K562 (cell line): ENCODE measurements around the gene TSSK2. TPM values are rescaled to one million over a fixed set of nuclear protein-coding genes. Genes with fewer than 3 reads are reported as not detected.

Experiments used
- ASH1L ChIP-seq: fragments of 450-650 bp; IDR thresholded peaks from 2 replicates; pipeline ENCODE4 v1.6.1; 2018; ENCODE audit warnings: borderline replicate concordance, mild to moderate bottlenecking, low read depth; ENCODE audit not compliant: partially characterized antibody
- CBX3 ChIP-seq, 2 experiments: IDR thresholded peaks; 1 replicate in 1 of 2; 2 replicates in 1 of 2; pipeline ENCODE4 v1.6.1; 2012; ENCODE audit warnings: inconsistent platforms in 2 of 2, low read length in 2 of 2, borderline replicate concordance in 1 of 2, control low read depth in 1 of 2
- CHD1 ChIP-seq: fragments of 200-600 bp; sonication (generic); IDR thresholded peaks from one replicate; pipeline ENCODE4 v1.6.1; 2012; ENCODE audit warnings: mild to moderate bottlenecking, moderate library complexity, low read length, inconsistent platforms
- CHD2 ChIP-seq: IDR thresholded peaks from 2 replicates; pipeline ENCODE4 v1.6.1; 2011; ENCODE audit warnings: low read depth, low read length
- ETV5 ChIP-seq: sonication (generic); formaldehyde crosslinking; IDR thresholded peaks from 2 replicates; pipeline ENCODE4 v1.4.0; 2020; ENCODE audit warnings: low read depth, mild to moderate bottlenecking, missing genetic modification reagents
- HMG20B ChIP-seq: fragments of 250-450 bp; sonication (Bioruptor Pico); IDR thresholded peaks from 2 replicates; pipeline ENCODE4 v1.5.0; 2021; ENCODE audit warnings: mild to moderate bottlenecking
- L3MBTL2 ChIP-seq: fragments of 450-650 bp; IDR thresholded peaks from 2 replicates; pipeline ENCODE4 v1.6.1; 2016; ENCODE audit warnings: mild to moderate bottlenecking, moderate library complexity
- MTA2 ChIP-seq: fragments of 450-650 bp; IDR thresholded peaks from 2 replicates; pipeline ENCODE4 v1.6.1; 2016; ENCODE audit warnings: low read depth
- NR4A1 ChIP-seq, 2 experiments: fragments of 250-450 bp in 1 of 2; fragments of 450-650 bp in 1 of 2; sonication (Bioruptor Pico) in 1 of 2; IDR thresholded peaks; 2 replicates each; pipeline versions ENCODE4 v1.4.0 to v1.6.1; 2016 to 2020; ENCODE audit warnings: mild to moderate bottlenecking in 2 of 2, missing compliant biosample characterization in 1 of 2, missing genetic modification characterization in 1 of 2, moderate library complexity in 1 of 2
- NRF1 ChIP-seq, 2 experiments: fragments of 450-650 bp; IDR thresholded peaks in 1 of 2; conservative IDR thresholded peaks in 1 of 2; 2 replicates each; pipeline ENCODE4 v1.6.1; 2014; ENCODE audit warnings: mild to moderate bottlenecking in 2 of 2
- SLC30A9 ChIP-seq: fragments of 250-450 bp; sonication (Bioruptor Pico); IDR thresholded peaks from 2 replicates; pipeline ENCODE4 v1.8.0; 2022; ENCODE audit warnings: mild to moderate bottlenecking, moderate library complexity
- SMARCC2 ChIP-seq: fragments of 450-650 bp; IDR thresholded peaks from 2 replicates; pipeline ENCODE4 v1.6.1; 2017; ENCODE audit warnings: antibody characterized with exemption, moderate library complexity, mild to moderate bottlenecking, low read depth
- TBL1XR1 ChIP-seq, 2 experiments: IDR thresholded peaks; 2 replicates each; pipeline ENCODE4 v1.6.1; 2012; ENCODE audit warnings: improper control_type of control experiment in 2 of 2, low read length in 2 of 2, mild to moderate bottlenecking in 1 of 2
- TCF7L2 ChIP-seq: fragments of 150-350 bp; IDR thresholded peaks from 2 replicates; pipeline ENCODE4 v1.6.1; 2016; ENCODE audit warnings: low read depth, mild to moderate bottlenecking, low read length, moderate library complexity
- TFAM ChIP-seq: fragments of 250-450 bp; sonication (Bioruptor Pico); conservative IDR thresholded peaks from 2 replicates; pipeline ENCODE4 v1.5.0; 2021; ENCODE audit warnings: mild to moderate bottlenecking, moderate library complexity
- ZNF444 ChIP-seq: fragments of 250-450 bp; sonication (Bioruptor Pico); IDR thresholded peaks from 2 replicates; pipeline ENCODE4 v1.4.0; 2020; ENCODE audit warnings: mild to moderate bottlenecking, moderate library complexity
- ZNF764 ChIP-seq: fragments of 250-450 bp; sonication (Bioruptor Pico); IDR thresholded peaks from 2 replicates; pipeline ENCODE4 v1.4.0; 2020; ENCODE audit warnings: low read depth, mild to moderate bottlenecking, moderate library complexity
- ZNF77 ChIP-seq: fragments of 250-450 bp; sonication (Bioruptor Pico); IDR thresholded peaks from 2 replicates; pipeline ENCODE4 v1.5.0; 2020
- polyA plus RNA-seq, 8 experiments: library from polyadenylated mRNA; depleted of rRNA in 4 of 8; stranded (reverse) in 5 of 8; unstranded in 3 of 8; fragments of >200 nt; fragmentation: Nextera tagmentation in 2 of 8; fragmentation: Illumina TruSeq in 1 of 8; extraction: Ambion mirVana in 2 of 8; extraction: Trizol in 1 of 8; gene quantifications; 2 replicates each; pipeline versions ENCODE4 v1.2.1 to v1.2.3, GENCODE V29; 2011 to 2014; ENCODE audit warnings: inconsistent platforms in 1 of 8, missing spikeins in 1 of 8
- total RNA-seq, 7 experiments: library from RNA; depleted of rRNA in 6 of 7; stranded (reverse); fragments of >200 nt in 6 of 7; fragmentation: Illumina TruSeq in 2 of 7; extraction: Trizol in 2 of 7; gene quantifications; 2 replicates each; pipeline versions ENCODE4 v1.2.1 to v1.2.3, GENCODE V29; 2011 to 2021; ENCODE audit warnings: low replicate concordance in 1 of 7
- TF ChIP-seq, protein P1 (sequence below), 2 experiments: fragments of 200-800 bp in 1 of 2; sonication (Bioruptor generic) in 1 of 2; sonication (generic) in 1 of 2; formaldehyde crosslinking in 1 of 2; IDR thresholded peaks in 1 of 2; conservative IDR thresholded peaks in 1 of 2; 2 replicates each; pipeline versions ENCODE4 v1.5.0 to v1.6.1; 2016 to 2020; ENCODE audit warnings: missing compliant biosample characterization in 1 of 2, missing genetic modification characterization in 1 of 2, missing genetic modification reagents in 1 of 2
- TF ChIP-seq, protein P2 (sequence below): sonication (generic); IDR thresholded peaks from 2 replicates; pipeline ENCODE4 v1.6.1; 2016
- TF ChIP-seq, protein P3 (sequence below): fragments of 450-650 bp; formaldehyde crosslinking; IDR thresholded peaks from 2 replicates; pipeline ENCODE4 v1.4.0; 2022; ENCODE audit warnings: missing genetic modification characterization
- TF ChIP-seq, protein P4 (sequence below): fragments of 450-650 bp; IDR thresholded peaks from 2 replicates; pipeline ENCODE4 v1.6.1; 2016; ENCODE audit warnings: low read depth, mild to moderate bottlenecking, moderate library complexity

The TSSK2 gene
- total and polyA plus RNA-seq, 9 of the 15 experiments (the other 6 are each of a cell fraction or from before 2014, with no cell fraction given), result 0.04 TPM; not detected in 8

DNA sequence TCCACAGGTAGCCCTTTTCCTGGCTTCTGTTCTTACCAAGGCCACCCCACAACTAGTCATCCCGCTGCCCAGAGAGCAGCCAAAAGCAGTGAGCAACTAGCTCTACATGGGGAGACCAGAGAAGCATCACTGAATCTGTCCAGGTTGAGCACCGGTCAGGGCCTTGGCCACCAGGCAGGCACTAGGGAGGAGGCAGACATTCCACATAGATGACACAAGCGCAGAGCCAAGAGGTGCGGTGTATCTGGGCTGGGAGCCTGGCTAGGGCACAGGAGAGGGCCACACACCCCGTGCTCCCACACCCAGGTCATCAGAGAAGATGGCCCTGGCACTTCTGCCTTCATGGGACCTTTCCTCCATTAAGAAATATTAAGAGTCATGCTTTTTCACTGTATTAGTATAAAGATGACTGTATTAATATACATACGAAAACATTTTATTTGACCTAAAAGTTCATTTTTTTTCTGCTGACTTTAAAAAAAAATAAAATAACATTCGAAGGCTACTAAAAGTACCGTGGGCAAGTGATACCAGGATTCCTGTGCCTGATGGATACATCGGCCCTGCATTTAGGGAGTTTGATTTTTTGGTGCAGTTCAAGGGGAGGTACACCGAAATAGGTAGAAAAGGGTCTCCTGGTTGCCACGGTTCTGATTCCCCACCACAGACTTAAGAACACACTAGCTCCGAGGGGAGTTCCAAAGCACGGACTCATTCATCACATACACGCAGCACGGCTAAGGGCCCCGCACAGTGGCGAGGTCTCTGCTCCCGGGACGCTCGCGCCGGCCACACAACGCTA lies 10.1 kb upstream of the TSSK2 start (continued):
- TF ChIP-seq, protein P1, sequence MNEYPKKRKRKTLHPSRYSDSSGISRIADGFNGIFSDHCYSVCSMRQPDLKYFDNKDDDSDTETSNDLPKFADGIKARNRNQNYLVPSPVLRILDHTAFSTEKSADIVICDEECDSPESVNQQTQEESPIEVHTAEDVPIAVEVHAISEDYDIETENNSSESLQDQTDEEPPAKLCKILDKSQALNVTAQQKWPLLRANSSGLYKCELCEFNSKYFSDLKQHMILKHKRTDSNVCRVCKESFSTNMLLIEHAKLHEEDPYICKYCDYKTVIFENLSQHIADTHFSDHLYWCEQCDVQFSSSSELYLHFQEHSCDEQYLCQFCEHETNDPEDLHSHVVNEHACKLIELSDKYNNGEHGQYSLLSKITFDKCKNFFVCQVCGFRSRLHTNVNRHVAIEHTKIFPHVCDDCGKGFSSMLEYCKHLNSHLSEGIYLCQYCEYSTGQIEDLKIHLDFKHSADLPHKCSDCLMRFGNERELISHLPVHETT (CRISPR knock-in tag; conservative IDR thresholded peaks at IDR 0.05 in 1 of 2, IDR thresholded peaks at IDR 0.05 in 1 of 2), result 0 out of 4 replicates have a peak, but pooled peaks of 1 of the 2 experiments have one; percentile 43
- TF ChIP-seq CBX3 (IDR thresholded peaks at IDR 0.05; ENCODE audit: borderline replicate concordance in 1 of 2, low read length in 2 of 2) (peak in 1 of 2 experiments; percentile 60; a peak in 1 of 3 replicates), CHD1 (peak; percentile 94), ZNF77 (CRISPR knock-in tag) (peak; percentile 30; the same call in 1 of the 2 replicates), NRF1 (conservative IDR thresholded peaks at IDR 0.05 in 1 of 2, IDR thresholded peaks at IDR 0.05 in 1 of 2) (peak; percentile 63 to 66), ASH1L (no peak), TCF7L2 (no peak), ZNF444 (CRISPR knock-in tag) (no peak), ETV5 (CRISPR knock-in tag) (no peak), CHD2 (peak; percentile 13; the same call in 1 of the 2 replicates), L3MBTL2 (0 out of 2 replicates have a peak, but pooled peaks have one; percentile 10), ZNF764 (CRISPR knock-in tag) (peak; percentile 2; the same call in 1 of the 2 replicates), TFAM (CRISPR knock-in tag) (no peak), HMG20B (CRISPR knock-in tag) (no peak), SMARCC2 (no peak; the same call in 1 of the 2 replicates), SLC30A9 (CRISPR knock-in tag) (no peak), MTA2 (peak; percentile 18; the same call in 1 of the 2 replicates), NR4A1 (CRISPR knock-in tag; IDR thresholded peaks at IDR 0.05) (no peak), NR4A1 (tag; IDR thresholded peaks at IDR 0.05) (no peak), TBL1XR1 (IDR thresholded peaks at IDR 0.05; ENCODE audit: low read length in 2 of 2) (peak in 1 of 2 experiments; percentile 43; a peak in 1 of 4 replicates)
- TF ChIP-seq, protein P2, sequence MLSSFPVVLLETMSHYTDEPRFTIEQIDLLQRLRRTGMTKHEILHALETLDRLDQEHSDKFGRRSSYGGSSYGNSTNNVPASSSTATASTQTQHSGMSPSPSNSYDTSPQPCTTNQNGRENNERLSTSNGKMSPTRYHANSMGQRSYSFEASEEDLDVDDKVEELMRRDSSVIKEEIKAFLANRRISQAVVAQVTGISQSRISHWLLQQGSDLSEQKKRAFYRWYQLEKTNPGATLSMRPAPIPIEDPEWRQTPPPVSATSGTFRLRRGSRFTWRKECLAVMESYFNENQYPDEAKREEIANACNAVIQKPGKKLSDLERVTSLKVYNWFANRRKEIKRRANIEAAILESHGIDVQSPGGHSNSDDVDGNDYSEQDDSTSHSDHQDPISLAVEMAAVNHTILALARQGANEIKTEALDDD, result peak; percentile 27; the same call in 1 of the 2 replicates
- TF ChIP-seq, protein P3, sequence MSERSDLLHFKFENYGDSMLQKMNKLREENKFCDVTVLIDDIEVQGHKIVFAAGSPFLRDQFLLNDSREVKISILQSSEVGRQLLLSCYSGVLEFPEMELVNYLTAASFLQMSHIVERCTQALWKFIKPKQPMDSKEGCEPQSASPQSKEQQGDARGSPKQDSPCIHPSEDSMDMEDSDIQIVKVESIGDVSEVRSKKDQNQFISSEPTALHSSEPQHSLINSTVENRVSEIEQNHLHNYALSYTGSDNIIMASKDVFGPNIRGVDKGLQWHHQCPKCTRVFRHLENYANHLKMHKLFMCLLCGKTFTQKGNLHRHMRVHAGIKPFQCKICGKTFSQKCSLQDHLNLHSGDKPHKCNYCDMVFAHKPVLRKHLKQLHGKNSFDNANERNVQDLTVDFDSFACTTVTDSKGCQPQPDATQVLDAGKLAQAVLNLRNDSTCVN, result 0 out of 2 replicates have a peak, but pooled peaks have one; percentile 7
- TF ChIP-seq, protein P4, sequence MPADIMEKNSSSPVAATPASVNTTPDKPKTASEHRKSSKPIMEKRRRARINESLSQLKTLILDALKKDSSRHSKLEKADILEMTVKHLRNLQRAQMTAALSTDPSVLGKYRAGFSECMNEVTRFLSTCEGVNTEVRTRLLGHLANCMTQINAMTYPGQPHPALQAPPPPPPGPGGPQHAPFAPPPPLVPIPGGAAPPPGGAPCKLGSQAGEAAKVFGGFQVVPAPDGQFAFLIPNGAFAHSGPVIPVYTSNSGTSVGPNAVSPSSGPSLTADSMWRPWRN, result no peak
- TF ChIP-seq, all 486 proteins: peak for 56
